NCI-H2081 treated with DMSO at 0.1 percent for 48 hours (cell line): ENCODE measurements around the gene CLK1.
"Not testable (repeated sequence)": the region's sequence is repeated elsewhere in the genome, so short reads cannot be mapped to it uniquely, and the experiment has no call there.

Experiments
- DNase-seq: peaks from one replicate; lab custom pipeline; 2025; lab: John Stamatoyannopoulos, UW

Gene CLK1

DNA sequence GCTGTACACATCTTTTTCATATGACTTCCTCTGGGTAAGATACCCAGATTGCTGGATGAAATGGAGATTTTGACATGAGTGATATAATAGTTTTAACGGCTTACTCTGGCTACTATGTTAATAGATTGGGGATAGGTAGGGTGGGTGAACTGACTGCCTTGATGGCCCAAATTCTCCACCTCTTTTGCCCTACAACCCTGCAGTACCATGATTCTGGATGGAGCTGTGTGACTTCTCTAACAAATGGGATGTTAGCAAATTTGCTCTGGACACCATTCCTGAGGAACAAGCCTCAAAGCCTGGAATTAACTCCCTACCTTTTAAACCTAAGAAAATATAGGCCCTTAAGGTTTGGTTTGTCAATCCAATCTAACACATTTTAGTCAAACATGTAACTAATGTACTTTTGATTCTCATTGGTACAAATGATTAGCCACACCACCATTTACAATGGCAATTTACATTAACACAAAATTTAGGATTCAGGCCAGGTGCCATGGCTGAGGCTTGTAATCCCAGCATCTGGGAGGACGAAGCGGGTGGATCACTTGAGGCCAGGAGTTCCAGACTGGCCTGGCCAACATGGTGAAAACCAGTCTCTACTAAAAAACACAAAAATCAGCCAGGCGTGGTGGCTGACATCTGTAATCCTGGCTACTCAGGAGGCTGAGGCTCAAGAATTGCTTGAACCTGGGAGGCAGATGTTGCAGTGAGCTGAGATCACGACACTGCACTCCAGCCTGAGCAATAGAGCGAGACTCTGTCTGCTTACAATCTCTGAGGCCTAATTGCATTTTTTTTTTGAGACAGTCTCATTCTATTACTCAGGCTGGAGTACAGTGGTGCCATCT lies 12.8 kb downstream of the CLK1 start:
- DNase-seq = no peak

DNA sequence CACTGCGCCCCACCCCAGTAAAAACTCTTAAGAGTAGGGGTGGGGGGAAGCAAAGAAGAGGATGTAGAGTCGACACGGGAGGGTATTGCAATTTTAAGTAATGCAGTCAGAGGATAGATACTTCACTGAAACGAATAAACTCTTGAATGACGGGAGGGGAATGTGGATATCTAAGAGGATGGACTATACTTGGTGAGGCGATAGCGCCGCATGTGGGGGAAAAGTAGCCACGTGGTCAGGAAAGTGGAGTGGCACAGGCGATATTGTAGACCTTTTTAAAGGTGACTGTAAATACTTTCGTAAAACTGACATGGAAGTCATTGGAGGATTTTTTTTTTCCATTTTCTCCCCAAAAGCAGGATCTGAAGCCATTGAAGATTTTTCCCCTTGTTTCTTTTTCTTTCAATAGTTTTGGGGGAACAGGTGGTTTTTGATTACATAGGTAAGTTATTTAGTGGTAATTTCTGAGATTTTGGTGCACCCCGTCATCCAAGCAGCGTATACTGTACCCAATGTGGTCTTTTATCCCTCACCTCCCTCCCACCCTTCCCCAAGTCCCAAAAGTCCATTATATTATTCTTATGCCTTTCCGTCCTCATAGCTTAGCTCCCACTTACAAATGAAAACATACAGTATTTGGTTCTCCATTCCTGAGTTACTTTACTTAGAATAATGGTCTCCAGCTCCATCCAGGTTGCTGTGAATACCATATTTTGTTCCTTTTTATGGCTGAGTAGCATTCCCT lies 13.8 kb downstream of the CLK1 start:
- no peak for DNase-seq

DNA sequence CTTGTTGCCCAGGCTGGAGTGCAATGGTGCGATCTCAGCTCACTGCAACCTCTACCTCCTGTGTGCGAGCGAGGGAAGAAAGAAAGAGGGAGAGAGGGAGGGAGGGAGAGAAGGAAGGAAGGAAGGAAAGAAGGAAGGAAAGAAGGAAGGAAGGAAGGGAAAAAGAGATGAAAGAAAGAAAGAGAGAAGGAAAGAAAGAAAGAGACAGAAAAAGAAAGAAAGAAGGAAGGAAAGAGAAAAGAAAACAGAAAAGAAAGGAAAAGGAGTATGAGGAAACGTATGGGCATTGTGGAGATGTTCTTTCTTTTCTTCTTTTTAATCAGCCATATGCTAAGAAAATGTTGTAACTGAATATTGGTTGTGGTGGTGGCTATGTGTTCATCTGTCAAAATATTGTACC lies 16.5 kb downstream of the CLK1 start:
- no peak for DNase-seq

DNA sequence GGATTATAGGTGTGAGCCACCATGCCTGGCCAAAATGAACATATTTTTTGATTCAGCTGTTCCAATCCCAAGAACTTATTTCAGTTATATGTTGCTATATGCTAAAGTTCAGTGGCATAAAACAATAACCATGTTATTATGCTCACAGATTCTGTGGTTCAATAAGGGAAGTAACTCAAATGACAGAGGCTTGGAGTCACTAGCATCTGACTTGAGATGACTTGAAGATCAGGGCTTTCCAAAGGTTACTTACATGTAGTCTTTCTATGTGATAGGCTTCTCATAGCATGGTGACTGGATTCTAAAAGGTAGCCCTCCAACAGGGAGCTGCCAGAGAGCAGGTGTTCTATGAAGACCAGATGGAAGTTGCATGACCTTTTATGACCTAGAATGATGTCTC lies 17.2 kb downstream of the CLK1 start:
- no peak for DNase-seq

DNA sequence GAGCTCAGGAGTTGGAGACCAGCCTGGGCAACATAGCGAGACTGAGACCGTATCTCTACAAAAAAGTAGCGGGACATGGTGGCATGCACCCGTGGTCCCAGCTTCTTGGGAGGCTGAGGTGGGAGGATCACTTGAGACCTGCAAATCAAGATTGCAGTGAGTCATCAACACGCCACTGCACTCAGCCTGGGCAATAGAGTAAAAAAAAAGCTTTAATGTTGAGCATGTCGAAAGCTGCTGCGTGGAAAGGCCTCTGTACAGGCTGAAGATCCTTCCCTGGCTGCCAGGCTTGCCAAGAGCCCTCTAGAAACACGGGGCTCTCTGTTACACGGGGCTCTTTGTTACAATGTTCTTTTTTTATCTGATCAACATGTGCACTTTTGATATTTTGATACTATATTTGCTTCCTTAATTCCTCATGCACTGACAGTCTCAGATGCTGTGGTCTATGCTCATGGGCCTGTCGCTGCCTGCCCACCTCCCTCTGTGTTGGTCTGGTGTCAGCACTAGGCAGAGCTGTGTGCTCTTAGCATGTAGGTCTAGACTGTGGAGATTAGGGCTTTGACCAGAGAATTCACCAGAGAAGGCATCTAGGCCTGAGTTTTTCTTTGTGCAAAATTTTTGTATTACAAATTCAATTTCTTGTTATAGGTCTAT lies 18.7 kb downstream of the CLK1 start:
- no peak for DNase-seq

DNA sequence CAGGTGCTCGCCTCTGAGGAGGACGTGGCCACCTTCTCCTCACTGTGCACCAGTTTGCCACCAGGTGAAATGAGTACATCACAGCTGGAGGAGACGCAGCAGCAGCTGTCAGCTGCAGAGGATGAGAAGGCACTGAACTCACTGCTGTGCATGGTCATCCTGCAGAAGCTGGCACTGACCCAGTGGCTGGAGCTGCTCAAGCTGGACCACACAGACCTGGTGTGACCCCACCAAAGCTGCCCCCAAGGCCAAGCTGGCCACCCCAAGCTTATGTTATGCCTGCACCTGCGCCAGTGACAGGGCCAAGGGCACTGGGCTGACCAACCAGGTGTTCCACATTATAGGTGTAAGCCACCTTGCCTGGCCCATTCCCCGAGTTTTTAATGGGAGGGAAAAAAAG lies 19.3 kb downstream of the CLK1 start:
- no peak for DNase-seq

DNA sequence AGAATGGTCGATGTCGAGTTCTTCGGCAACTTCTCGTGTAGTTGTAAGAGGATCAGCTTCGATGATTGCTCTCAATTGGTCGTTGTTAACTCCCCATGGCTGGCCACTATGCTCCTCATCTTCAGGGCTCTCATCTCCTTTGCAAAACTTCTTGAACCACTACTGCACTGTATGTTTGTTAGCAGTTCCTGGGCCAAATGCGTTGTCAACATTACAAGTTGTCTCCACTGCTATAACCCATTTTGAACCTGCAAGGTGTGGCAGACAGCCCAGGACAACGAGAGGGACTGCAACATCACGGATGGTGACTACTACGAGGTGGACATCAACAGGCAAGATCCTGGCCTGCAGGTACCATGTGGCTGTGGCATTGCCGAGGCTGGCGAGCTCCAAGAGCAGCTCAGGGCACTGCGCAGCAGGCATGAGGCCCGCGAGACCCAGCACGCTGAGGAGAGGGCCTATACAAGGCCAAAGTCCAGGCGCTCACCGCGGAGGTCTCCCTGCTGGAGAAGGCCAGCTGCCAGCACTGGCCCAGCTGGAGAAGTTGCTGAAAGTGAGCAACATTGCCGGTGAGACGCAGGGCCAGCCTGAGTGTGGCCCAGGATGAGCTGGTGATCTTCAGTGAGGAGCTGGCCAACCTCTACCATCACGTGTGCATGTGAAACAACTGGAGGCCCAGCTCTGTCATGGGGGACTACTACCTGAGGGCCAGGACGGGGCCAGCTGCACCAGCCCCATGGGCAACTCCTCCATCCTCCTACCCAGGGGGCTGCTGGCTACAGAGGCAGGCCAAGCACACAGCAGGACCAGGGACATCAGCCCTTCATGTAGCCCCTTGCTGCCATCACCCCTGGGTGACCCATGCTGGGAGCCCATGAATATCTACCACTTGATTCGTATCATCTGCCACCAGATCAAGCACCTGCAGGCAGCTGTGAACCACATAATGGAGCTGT lies 20.2 kb downstream of the CLK1 start:
- DNase-seq = no peak

DNA sequence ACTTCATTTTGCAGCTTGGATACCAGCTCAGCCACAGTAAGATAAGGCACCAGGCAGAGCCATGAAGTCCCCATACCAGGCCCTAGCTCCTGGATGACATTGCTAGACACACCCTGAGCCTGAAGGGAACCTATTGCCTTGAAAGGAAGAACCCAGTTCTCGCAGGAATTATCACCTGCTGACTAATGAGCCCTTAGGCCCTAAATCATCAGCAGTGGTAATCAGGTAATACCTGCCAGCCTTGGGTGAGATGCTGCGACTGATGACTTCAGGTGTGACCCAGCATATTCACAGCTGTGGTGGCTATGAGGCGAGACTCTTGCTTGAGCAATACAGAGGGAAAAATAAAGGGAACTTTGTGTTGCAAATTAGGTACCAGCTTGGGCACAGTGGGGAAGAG lies 24.9 kb downstream of the CLK1 start:
- DNase-seq = no peak

DNA sequence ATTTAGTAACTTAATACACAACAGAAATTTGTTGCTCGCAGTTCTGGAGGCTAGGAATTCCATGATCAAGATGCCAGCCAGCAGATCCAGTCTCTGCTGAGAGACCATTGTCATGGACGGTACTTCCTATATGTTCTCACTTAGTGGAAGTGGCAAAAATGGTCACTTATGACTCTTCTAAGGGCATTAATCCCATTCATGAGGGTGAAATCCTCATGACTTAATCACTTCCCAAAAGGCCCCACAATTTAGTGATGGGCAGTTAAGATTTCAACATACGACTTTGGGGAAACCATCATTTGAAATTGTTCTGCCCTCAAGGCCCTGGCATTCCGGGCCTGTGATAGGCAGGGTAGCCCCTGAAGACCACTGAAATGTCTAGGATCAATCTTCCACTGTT lies 29.8 kb downstream of the CLK1 start:
- DNase-seq = no peak

DNA sequence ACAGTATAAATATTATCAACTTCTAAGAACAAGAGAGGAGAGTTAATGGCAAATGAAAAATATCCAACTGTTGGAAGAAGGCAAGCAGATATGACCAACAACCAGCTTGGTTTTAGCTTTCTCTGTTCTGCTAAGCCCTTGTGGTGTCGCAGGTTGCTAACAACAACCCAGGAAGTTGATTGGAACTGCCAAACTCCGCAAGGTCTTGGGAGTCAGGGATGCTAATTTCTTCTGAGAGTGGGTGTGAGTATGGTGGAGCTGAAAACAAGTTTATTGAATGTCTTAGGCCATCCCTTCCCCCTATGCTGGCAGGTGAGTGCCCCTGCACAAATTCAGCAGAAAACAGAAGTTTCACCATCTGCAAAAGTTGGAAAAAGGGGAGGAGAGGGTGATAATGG lies 35.2 kb downstream of the CLK1 start:
- no peak for DNase-seq

DNA sequence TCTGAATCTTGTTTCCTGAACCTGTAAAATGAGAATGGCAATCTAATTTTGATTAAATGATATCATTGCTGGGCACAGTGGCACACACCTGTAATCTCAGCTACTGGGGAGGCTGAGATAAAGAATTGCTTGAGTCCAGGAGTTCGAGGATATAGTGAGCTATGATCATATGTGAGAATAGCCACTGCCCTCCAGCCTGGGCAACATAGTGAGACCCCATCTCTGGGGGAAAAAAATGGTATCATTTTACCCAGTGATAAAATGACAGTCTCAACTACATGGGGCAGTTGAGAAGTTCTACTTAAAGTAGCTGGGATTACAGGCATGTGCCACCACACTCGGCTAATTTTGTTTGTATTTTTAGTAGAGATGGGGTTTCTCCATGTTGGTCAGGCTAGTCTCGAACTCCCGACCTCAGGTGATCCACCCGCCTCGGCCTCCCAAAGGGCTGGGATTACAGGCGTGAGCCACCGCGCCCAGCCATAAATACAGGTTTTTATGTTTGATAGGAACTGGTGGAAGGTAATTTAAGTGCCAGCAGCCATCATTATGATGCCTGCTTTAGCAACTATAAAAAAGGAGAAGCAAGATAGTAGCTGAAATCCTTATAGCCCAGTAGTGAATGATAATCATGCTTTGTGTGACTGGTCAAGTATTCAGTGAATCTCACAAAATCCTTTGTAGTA lies 35.7 kb downstream of the CLK1 start:
- DNase-seq = no peak

DNA sequence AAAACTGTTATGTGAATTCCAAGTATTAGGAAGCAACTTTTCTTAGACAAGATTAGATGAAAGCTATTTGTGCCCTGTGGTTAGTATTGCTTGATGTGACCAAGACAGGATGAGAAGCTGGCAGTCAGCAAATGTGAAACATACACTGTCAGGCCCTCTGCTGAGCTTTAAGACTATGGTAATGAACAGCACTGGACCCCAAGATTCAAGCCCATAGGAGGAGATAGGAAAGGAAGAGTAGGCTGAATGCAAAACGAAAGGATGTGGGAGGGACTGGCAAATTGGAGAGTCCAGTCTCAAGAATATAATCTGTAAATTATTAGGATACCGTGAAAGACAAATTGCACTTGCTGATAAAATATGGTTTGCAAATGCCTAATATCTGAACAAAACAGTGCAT lies 36.4 kb downstream of the CLK1 start:
- no peak for DNase-seq

DNA sequence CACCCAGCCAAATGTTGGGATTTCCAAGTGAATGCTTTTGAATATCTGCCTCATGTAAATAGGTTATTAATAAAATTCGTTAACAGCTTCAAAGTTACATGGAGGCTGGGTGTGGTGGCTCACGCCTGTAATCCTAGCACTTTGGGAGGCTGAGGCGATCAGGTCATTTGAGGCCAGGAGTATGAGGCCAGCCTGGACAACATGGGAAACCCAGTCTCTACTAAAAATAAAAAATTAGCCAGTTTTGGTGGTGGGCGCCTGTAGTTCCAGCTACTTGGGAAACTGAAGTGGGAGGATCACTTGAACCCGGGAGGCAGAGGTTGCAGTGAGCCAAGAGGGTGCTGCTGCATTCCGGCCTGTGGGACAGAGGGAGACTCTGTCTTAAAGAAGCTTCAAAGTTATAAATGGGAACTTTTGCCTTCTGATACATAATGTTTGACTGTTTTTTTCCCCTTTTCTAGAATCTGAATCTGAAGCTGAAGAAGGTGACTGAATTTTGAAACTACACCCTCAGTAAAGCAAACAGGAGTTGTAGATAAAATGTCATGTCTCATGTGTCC lies 42.7 kb downstream of the CLK1 start:
- DNase-seq = no peak

DNA sequence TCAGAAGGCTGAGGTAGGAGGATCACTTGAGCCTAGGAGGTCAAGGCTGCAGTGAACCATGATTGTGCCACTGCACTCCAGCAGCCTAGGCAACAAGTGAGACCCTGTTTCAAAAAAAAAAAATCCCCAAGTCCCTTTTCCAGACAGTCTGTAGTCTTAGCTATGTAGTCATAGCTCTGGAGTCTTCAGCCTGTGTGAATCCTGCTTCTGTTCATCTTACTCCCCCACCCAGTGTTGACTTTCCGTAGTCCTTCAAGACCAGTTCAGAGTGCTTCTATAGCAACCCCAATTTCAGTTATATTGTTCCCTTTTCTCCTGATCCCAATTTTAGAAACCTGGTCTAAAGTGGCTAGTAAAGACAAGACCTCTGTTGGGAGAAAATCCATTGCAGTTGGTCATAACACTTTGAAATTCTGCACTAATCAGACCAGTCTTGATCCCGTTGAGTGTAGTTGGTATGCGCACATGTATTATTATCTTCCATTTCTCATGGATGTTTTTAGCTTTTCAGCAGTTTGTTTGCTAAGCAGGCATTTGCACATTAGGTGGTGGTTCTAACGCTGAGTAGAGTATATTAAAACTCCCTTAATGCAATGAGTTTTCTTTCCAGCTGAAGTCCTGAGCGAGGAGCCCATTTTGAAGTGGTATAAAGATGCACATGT lies 43.8 kb downstream of the CLK1 start:
- no peak for DNase-seq

DNA sequence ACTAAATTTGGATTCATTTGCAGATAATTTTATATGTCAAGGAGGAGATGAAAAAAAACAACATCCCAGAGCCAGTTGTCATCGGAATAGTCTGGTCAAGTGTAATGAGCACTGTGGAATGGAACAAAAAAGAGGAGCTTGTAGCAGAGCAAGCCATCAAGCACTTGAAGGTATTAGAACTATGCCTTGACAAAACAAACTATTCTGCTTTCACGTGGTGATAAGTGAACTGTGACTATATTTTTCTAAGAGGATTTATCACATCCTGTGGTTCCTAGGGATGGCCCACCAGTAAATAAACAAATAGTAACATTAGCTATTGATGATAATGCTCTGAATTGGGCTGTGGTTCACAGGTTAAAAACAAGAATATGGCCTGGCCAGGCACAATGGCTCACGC lies 45.7 kb downstream of the CLK1 start:
- not testable (repeated sequence) for DNase-seq

DNA sequence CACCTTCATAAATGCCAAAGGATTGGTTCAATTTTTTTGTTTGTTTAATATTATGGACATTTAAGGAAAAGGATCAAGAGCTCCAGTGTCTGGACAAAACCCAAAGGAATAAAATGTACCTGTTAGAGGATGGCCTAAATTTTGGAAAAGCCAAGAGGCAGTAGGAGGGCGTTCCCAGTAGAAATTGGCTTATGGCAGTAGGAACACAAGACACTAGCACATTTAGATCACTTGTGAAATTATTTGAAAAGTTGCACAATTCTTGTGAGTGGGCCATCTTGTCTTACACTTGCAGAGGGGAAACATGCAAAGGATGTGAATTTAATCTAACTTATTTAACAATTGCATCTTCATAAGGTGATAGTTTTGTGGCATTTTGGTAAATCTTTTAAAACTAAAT lies 49.5 kb downstream of the CLK1 start:
- no peak for DNase-seq

DNA sequence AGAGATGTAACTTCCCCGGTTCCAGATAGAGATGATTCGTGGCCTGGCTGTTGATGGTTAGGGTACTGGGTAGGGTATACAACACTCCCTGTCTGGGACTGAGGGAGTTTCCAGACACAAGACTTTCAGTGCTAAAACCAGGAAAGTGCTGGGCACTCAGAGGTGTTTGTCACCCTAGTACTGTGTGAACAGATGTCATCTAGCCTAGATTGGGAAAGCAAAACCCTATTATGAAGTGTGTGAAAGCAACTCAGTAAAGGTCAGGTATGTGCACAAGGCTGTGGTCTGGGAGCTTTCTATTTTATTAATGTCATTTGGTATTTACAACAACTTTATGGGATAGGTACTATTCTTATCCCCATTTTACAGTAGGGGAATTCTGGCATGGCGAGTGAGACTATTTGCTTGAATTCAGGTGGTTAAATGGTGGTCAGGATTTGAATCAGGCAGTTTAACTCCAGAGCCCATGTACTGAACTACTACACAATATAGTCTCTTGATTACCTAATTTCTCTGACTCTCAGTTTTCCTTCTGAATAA lies 50.1 kb downstream of the CLK1 start:
- DNase-seq = no peak

DNA sequence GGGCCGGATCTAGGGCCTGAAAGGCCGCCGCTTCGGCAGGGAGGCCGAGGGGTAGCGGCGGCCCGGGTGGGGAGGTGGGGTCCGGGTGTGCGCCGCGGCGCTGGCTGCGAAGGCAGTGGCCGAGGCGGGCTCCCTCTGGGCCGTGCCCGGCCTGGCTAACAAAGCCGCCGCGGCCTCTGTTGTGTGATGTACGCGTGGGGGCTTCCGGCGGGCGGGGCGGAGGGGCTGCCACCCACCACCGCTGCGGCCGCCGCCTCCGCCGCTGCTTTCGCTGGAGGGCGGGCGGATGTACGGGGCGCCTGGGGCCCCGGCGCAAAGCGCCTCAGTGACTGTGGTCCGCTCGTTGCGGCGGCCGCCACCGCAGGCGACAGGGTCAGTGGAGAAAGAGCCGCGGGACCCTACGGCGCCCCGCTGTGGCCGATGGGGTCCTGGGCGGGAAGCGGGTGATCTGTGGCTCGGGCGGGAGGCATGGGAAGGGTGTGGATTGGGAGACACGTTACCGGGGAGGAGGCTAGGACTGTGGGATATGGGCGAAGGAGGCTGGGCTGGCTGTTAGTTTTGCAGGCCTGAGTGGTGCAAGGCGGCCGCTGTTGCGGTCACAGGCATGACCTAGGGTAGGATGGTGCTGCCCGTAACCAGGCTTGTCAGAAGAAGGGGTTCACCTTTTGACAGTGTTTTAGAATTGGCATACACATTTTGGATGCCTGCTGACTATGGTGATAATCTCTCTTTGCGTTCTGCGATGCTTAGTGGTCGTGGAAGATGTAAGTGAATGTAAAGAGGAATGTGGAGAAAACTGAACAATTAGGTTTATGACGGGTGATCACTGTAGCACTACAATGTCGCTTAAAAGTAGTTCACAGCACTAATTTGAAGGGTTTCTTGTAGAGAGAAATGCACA lies 52.1 kb downstream of the CLK1 start:
- DNase-seq = no peak
